HG02588 (cell line): ENCODE results near the gene SV2C.
A peak's percentile ranks its signal among the peaks of the same experiment; 100 is the strongest.

ENCODE experiments used
- ATAC-seq: cut with Tn5 transposase; IDR thresholded peaks from one replicate; pipeline ENCODE4 v1.9.1; 2021; ENCODE audit warnings: mild to moderate bottlenecking, moderate library complexity; ENCODE audit not compliant: unreplicated experiment

The SV2C gene

DNA sequence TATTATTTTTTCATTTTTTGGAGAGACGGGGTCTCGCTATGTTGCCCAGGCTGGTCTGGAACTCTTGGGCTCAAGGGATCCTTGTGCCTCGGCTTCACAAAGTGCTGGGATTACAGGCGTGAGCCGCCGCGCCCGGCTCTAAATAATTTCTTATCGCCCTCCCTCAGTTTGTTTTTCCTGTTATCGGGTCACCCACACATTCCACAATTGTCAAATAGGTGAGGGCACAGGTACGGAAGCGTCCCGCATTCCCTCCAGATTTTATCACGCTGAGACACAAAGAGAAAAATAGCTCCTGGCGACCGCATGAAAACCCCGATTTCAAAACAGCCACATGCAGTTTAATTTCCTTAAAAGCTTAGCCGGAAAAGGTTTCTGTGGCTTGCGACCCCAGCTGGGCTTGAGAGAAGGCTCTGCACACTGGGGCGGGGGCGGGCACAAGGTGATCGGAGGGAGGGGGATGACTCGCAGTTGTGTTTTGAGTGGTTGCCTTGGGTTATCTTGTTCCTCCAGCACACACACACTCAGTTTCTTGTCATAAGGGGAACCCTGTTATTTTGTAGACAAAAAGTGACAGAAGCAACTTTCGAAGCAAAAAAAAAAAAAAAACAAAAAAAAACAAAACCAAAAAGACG is 319.2 kb downstream of the SV2C start:
- ATAC-seq: peak; percentile 33

- ATAC-seq: peak; percentile 59
Measured at GRCh38 chr5:76402886-76403765, 319.9 kb downstream of the SV2C start, which contains the start of gene IQGAP2. Gene IQGAP2, plus strand, starts transcription at chr5:76403285. Its CDS starts 261 bp downstream, at chr5:76403546.
